Fibroblast of lung (primary cell): ENCODE results near the gene CABCOCO1. TPM values are rescaled to one million over a fixed set of nuclear protein-coding genes. Genes with fewer than 3 reads are reported as not detected.

Experiments used
- DNase-seq, 2 donors: peaks; one replicate each; pipeline versions ENCODE4 v3.0.0 to v3.0.0-alpha.2; 2010; ENCODE audit warnings: low read depth in 2 of 2
- H2AFZ ChIP-seq: 2 replicates; pipeline ENCODE4 v1.5.1; 2012; ENCODE audit warnings: low read length, control low read depth, inconsistent platforms
- H3K27ac ChIP-seq: 2 replicates; pipeline ENCODE4 v1.5.1; 2011; ENCODE audit warnings: low read length, control low read depth; ENCODE audit not compliant: insufficient read depth
- H3K27me3 ChIP-seq: 2 replicates; pipeline ENCODE4 v1.5.1; 2011; ENCODE audit warnings: mild to moderate bottlenecking, low read length; ENCODE audit not compliant: control insufficient read depth, insufficient read depth
- H3K36me3 ChIP-seq: 2 replicates; pipeline ENCODE4 v1.5.1; 2011; ENCODE audit warnings: low read length; ENCODE audit not compliant: control insufficient read depth, insufficient read depth
- H3K4me1 ChIP-seq: 2 replicates; pipeline ENCODE4 v1.5.1; 2011; ENCODE audit warnings: low read length; ENCODE audit not compliant: control insufficient read depth, insufficient read depth; ENCODE audit errors: extremely low read depth
- H3K4me2 ChIP-seq: 2 replicates; pipeline ENCODE4 v1.5.1; 2011; ENCODE audit warnings: low read length, control low read depth; ENCODE audit not compliant: insufficient read depth; ENCODE audit errors: extremely low read depth
- H3K4me3 ChIP-seq, 4 experiments: fragments of 200-600 bp in 1 of 4; sonication (generic) in 1 of 4; replicated peaks in 1 of 4; 2 replicates each; pipeline ENCODE4 v1.5.1; 2011 to 2016; ENCODE audit warnings: low read length in 4 of 4, low read depth in 3 of 4, mild to moderate bottlenecking in 3 of 4, control low read depth in 2 of 4, inconsistent platforms in 1 of 4, mixed read lengths in 1 of 4; ENCODE audit not compliant: insufficient read depth in 1 of 4; ENCODE audit errors: control extremely low read depth in 1 of 4
- H3K79me2 ChIP-seq: 2 replicates; pipeline ENCODE4 v1.5.1; 2012; ENCODE audit warnings: mild to moderate bottlenecking, low read length, inconsistent platforms; ENCODE audit not compliant: control insufficient read depth, insufficient read depth
- H3K9ac ChIP-seq: 2 replicates; pipeline ENCODE4 v1.5.1; 2011; ENCODE audit warnings: mild to moderate bottlenecking, low read length, control low read depth; ENCODE audit not compliant: insufficient read depth
- H3K9me3 ChIP-seq: 2 replicates; pipeline ENCODE4 v1.5.1; 2012; ENCODE audit warnings: low read depth, low read length; ENCODE audit not compliant: control insufficient read depth, insufficient read depth
- H4K20me1 ChIP-seq: 2 replicates; pipeline ENCODE4 v1.5.1; 2011; ENCODE audit warnings: low read length; ENCODE audit not compliant: control insufficient read depth, insufficient read depth; ENCODE audit errors: extremely low read depth
- EZH2 ChIP-seq: IDR thresholded peaks from 2 replicates; pipeline ENCODE4 v1.5.1; 2012; ENCODE audit warnings: low read length, control low read depth, mild to moderate bottlenecking; ENCODE audit errors: missing control alignments
- polyA plus RNA-seq, 2 donors: library from polyadenylated mRNA; depleted of rRNA in 1 of 2; stranded (reverse) in 1 of 2; unstranded in 1 of 2; fragments of >200 nt; gene quantifications; 2 replicates each; pipeline ENCODE4 v1.2.1, GENCODE V29; 2011 to 2012; ENCODE audit warnings: missing spikeins in 1 of 2
- total RNA-seq: library from RNA; depleted of rRNA; stranded (reverse); fragments of >200 nt; gene quantifications from 2 replicates; pipeline ENCODE4 v1.2.1, GENCODE V29; 2014
- TF ChIP-seq, protein P1 (sequence below), 2 donors: IDR thresholded peaks in 1 of 2; conservative IDR thresholded peaks in 1 of 2; 1 replicate in 1 of 2; 2 replicates in 1 of 2; pipeline ENCODE4 v1.5.1; 2011 to 2012; ENCODE audit warnings: low read length in 2 of 2, control low read depth in 1 of 2, inconsistent platforms in 1 of 2, low read depth in 1 of 2, mild to moderate bottlenecking in 1 of 2

CABCOCO1 gene
- total and polyA plus RNA-seq, 2 donors (not counting 1 experiment from before 2014, with no cell fraction given), result 0.83 to 1.6 TPM

DNA sequence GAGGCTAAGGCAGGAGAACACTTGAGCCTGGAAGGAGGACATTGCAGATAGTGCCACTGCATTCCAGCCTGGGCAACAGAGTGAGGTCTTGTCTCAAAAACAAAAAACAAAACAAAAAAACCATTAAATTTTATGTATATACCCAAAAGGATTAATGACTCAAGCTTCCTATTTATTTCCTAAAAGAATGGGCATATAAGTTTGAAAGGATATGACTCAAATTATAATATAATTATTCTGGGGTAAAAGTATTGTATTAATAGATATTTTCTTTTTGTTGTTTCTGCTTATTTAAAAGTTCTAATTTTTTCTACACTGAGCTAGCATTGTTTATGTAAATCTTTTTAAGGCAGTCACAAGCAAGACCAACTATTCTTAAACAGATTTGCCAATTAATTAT, 42.2 kb upstream of the CABCOCO1 start:
- Histone ChIP-seq H2AFZ (no peak overlapping the region), H3K36me3 (no peaks in the 10 kb centered on the region), H3K4me2 (no peak overlapping the region), H3K4me1 (no peaks in the 10 kb centered on the region), H3K79me2 (no peaks in the 10 kb centered on the region), H3K27me3 (no peaks in the 10 kb centered on the region), H3K27ac (no peak overlapping the region), H3K9ac (no peak overlapping the region), H3K4me3 (no peak overlapping the region), H4K20me1 (no peaks in the 10 kb centered on the region), H3K9me3 (no peaks in the 10 kb centered on the region)
- no peak for DNase-seq
- TF ChIP-seq, protein P1, sequence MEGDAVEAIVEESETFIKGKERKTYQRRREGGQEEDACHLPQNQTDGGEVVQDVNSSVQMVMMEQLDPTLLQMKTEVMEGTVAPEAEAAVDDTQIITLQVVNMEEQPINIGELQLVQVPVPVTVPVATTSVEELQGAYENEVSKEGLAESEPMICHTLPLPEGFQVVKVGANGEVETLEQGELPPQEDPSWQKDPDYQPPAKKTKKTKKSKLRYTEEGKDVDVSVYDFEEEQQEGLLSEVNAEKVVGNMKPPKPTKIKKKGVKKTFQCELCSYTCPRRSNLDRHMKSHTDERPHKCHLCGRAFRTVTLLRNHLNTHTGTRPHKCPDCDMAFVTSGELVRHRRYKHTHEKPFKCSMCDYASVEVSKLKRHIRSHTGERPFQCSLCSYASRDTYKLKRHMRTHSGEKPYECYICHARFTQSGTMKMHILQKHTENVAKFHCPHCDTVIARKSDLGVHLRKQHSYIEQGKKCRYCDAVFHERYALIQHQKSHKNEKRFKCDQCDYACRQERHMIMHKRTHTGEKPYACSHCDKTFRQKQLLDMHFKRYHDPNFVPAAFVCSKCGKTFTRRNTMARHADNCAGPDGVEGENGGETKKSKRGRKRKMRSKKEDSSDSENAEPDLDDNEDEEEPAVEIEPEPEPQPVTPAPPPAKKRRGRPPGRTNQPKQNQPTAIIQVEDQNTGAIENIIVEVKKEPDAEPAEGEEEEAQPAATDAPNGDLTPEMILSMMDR (conservative IDR thresholded peaks at IDR 0.05 in 1 of 2, IDR thresholded peaks at IDR 0.05 in 1 of 2; ENCODE audit: low read depth in 1 of 2, low read length in 2 of 2), result no peak
- TF ChIP-seq EZH2, result no peak

GRCh38 chr10:61621605-61622051, 41.1 kb upstream of the CABCOCO1 start:
- Histone ChIP-seq H3K27ac (no peak overlapping the region), H3K4me1 (no peaks in the 10 kb centered on the region), H3K9me3 (no peaks in the 10 kb centered on the region), H3K36me3 (no peaks in the 10 kb centered on the region), H4K20me1 (no peaks in the 10 kb centered on the region), H3K4me3 (no peak overlapping the region), H3K27me3 (no peaks in the 10 kb centered on the region), H3K9ac (no peak overlapping the region), H3K79me2 (no peaks in the 10 kb centered on the region), H2AFZ (no peak overlapping the region), H3K4me2 (no peak overlapping the region)
- TF ChIP-seq, protein P1 (conservative IDR thresholded peaks at IDR 0.05 in 1 of 2, IDR thresholded peaks at IDR 0.05 in 1 of 2; ENCODE audit: low read depth in 1 of 2, low read length in 2 of 2), result no peak
- no peak for TF ChIP-seq EZH2
- no peak for DNase-seq

DNA sequence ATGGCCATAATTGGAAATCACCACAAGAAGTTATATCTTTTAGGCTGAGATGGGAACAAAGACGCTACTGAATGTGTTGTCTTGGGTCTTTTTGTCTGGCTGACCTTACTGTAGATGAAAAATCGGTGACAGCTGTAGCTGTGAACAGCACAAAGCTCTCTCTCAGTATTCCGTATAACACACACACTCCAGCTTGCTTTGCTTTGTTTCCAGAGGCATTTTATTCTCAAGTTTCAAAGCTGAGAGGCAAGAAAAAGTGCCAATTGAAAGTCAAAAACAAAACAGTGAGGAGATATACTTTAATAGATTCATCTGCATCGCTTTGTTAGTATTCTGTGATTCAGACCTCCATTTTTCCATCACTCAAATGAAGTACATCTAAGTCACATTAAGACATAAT, 39.6 kb upstream of the CABCOCO1 start:
- no peaks in the 10 kb centered on the region for H4K20me1 ChIP-seq
- H3K4me2 ChIP-seq, result peak overlapping the region; percentile 68
- DNase-seq, result peak in 1 of 2 donors; percentile 35
- peak overlapping the region; percentile 71 for H2AFZ ChIP-seq
- no peaks in the 10 kb centered on the region for H3K79me2 ChIP-seq
- H3K27me3 ChIP-seq, result no peaks in the 10 kb centered on the region
- no peak overlapping the region for H3K9ac ChIP-seq
- no peaks in the 10 kb centered on the region for H3K9me3 ChIP-seq
- TF ChIP-seq, protein P1 (conservative IDR thresholded peaks at IDR 0.05 in 1 of 2, IDR thresholded peaks at IDR 0.05 in 1 of 2; ENCODE audit: low read depth in 1 of 2, low read length in 2 of 2), result no peak
- TF ChIP-seq EZH2, result no peak
- peaks cover 6% of the 10 kb centered on the region for H3K4me1 ChIP-seq
- H3K4me3 ChIP-seq, result no peak overlapping the region
- H3K27ac ChIP-seq, result no peak overlapping the region
- no peaks in the 10 kb centered on the region for H3K36me3 ChIP-seq
